Progenitor cell of endocrine pancreas (in vitro differentiated cells): ENCODE measurements around the gene PARP4. TPM values are rescaled to one million over a fixed set of nuclear protein-coding genes. Genes with fewer than 3 reads are reported as not detected.
"Not testable (repeated sequence)": the region's sequence is repeated elsewhere in the genome, so short reads cannot be mapped to it uniquely, and the experiment has no call there.

Experiments used
- DNase-seq: peaks from one replicate; pipeline ENCODE4 v3.0.0; 2021; ENCODE audit warnings: low spot score; ENCODE audit not compliant: unreplicated experiment
- H3K27ac Mint-ChIP-seq: 2 replicates; pipeline ENCODE4 v1.8.0; 2021; ENCODE audit warnings: mild to moderate bottlenecking, moderate library complexity, mixed read lengths
- H3K27me3 Mint-ChIP-seq: 2 replicates; pipeline ENCODE4 v1.8.0; 2021; ENCODE audit warnings: mixed read lengths
- H3K36me3 Mint-ChIP-seq: 2 replicates; pipeline ENCODE4 v1.8.0; 2022; ENCODE audit warnings: mixed read lengths; ENCODE audit not compliant: insufficient read depth
- H3K4me1 Mint-ChIP-seq: 2 replicates; pipeline ENCODE4 v1.8.0; 2021; ENCODE audit warnings: low read depth, mixed read lengths
- H3K4me3 Mint-ChIP-seq: 2 replicates; pipeline ENCODE4 v1.8.0; 2021; ENCODE audit warnings: low read depth, mild to moderate bottlenecking, moderate library complexity, mixed read lengths
- H3K9me3 Mint-ChIP-seq: 2 replicates; pipeline ENCODE4 v1.8.0; 2021; ENCODE audit warnings: low read depth, mixed read lengths
- CTCF ChIP-seq: fragments of 200-600 bp; sonication (generic); IDR thresholded peaks from one replicate; pipeline ENCODE4 v1.5.0; 2021; ENCODE audit warnings: antibody characterized with exemption, mild to moderate bottlenecking; ENCODE audit not compliant: unreplicated experiment
- long read RNA-seq: library from polyadenylated mRNA; unstranded; transcript quantifications from one replicate; pipeline ENCODE4 v2.0.0, GENCODE V29; 2020
- total RNA-seq: library from RNA; stranded (reverse); gene quantifications from 2 replicates; pipeline ENCODE4 v1.2.1, GENCODE V29; 2021

The PARP4 gene
- total RNA-seq = 47.3 and 48.9 TPM in 2 replicates
- long read RNA-seq, partial matches to known transcripts = 92 of 107 reads
- long read RNA-seq, other reads (novel, unspliced or antisense) = 15 of 107 reads

GRCh38 chr13:24512197-24512907, at the start of gene PARP4:
PARP4 (minus strand) TSS chr13:24512778; CDS start chr13:24503776, 9,002 bp downstream.
- peak; percentile 60 for DNase-seq
- Mint-ChIP-seq H3K4me3 (peak within 1 kb of the TSS; percentile 91), H3K27ac (peak within 1 kb of the TSS; percentile 90), H3K9me3 (peaks cover 6% of the 10 kb centered on the region), H3K27me3 (peaks cover 6% of the 10 kb centered on the region), H3K36me3 (peaks cover 7% of the 10 kb centered on the region), H3K4me1 (peaks cover 19% of the 10 kb centered on the region)
- TF ChIP-seq CTCF = peak; percentile 27

DNA sequence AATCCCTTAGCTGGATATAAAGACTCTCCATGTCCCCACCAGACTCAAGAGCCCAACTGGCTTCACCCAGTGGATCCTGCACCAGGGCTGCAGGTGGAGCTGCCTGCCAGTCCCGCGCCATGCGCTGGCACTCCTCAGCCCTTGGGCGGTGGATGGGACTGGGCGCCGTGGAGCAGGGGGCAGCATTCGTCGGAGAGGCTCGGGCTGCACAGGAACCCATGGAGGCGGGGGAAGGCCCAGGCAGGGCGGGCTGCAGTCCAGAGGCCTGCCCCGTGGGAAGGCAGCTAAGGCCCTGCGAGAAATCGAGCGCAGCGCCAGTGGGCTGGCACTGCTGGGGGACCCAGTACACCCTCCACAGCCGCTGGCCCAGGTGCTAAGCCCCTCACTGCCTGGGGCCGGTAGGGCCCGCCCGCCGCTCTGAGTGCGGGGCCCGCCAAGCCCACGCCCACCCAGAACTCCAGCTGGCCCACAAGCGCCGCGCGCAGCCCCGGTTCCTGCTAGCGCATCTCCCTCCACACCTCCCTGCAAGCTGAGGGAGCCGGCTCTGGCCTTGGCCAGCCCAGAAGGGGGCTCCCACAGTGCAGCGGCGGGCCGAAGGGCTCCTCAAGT, 48.1 kb upstream of the PARP4 start:
- not testable (repeated sequence) for H3K36me3 Mint-ChIP-seq, H3K9me3 Mint-ChIP-seq, H3K4me3 Mint-ChIP-seq, H3K4me1 Mint-ChIP-seq, H3K27ac Mint-ChIP-seq, DNase-seq
- peaks cover 15% of the 10 kb centered on the region for H3K27me3 Mint-ChIP-seq

- not testable (repeated sequence) for H3K4me3 Mint-ChIP-seq
These were observed 47.0 kb upstream of the PARP4 start for GRCh38 chr13:24559431-24560218.

DNA sequence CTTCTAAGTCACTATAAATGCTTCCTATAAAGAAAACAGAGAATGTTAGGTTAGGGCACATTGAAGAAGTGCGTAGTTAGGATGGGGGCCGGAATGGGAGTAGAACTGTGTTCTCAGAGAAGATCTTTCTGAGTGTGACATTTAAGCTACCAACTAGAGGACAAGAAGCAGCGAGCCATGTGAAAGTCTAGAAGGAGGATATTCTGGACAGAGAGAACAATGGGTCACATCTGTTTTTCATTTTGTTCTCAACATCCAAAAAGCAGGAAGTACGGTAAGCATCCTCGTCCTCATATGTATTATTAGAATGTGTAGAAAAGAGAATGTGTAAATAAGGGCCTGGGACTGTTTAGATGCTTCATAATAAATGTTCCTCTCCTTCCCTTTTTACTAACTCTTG, 44.5 kb upstream of the PARP4 start:
- H3K4me3 Mint-ChIP-seq = no peak overlapping the region
- no peaks in the 10 kb centered on the region for H3K36me3 Mint-ChIP-seq
- DNase-seq = no peak
- TF ChIP-seq CTCF = no peak
- no peaks in the 10 kb centered on the region for H3K4me1 Mint-ChIP-seq
- peaks cover 16% of the 10 kb centered on the region for H3K27me3 Mint-ChIP-seq
- peaks cover 10% of the 10 kb centered on the region for H3K9me3 Mint-ChIP-seq
- H3K27ac Mint-ChIP-seq = no peak overlapping the region

More at GRCh38 chr13:24559431-24560218, 47.0 kb upstream of the PARP4 start:
- DNase-seq, H3K27ac Mint-ChIP-seq, H3K9me3 Mint-ChIP-seq, H3K36me3 Mint-ChIP-seq, H3K4me1 Mint-ChIP-seq: not testable (repeated sequence)
- peaks cover 13% of the 10 kb centered on the region for H3K27me3 Mint-ChIP-seq

DNA sequence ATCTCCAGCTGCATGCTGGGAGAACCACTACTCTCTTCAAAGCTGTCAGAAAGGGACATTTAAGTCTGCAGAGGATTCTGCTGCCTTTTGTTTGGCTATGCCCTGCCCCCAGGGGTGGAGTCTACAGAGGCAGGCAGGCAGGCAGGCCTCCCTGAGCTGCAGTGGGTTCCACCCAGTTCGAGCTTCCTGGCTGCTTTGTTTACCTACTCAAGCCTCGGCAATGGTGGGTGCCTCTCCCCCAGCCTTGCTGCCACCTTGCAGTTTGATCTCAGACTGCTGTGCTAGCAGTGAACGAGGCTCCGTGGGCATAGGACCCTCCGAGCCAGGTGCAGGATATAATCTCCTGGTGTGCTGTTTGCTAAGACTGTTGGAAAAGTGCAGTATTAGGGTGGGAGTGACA, 41.3 kb upstream of the PARP4 start:
- H3K4me1 Mint-ChIP-seq, H3K27ac Mint-ChIP-seq, H3K9me3 Mint-ChIP-seq, DNase-seq, H3K4me3 Mint-ChIP-seq, H3K36me3 Mint-ChIP-seq: not testable (repeated sequence)
- H3K27me3 Mint-ChIP-seq = peaks cover 12% of the 10 kb centered on the region

DNA sequence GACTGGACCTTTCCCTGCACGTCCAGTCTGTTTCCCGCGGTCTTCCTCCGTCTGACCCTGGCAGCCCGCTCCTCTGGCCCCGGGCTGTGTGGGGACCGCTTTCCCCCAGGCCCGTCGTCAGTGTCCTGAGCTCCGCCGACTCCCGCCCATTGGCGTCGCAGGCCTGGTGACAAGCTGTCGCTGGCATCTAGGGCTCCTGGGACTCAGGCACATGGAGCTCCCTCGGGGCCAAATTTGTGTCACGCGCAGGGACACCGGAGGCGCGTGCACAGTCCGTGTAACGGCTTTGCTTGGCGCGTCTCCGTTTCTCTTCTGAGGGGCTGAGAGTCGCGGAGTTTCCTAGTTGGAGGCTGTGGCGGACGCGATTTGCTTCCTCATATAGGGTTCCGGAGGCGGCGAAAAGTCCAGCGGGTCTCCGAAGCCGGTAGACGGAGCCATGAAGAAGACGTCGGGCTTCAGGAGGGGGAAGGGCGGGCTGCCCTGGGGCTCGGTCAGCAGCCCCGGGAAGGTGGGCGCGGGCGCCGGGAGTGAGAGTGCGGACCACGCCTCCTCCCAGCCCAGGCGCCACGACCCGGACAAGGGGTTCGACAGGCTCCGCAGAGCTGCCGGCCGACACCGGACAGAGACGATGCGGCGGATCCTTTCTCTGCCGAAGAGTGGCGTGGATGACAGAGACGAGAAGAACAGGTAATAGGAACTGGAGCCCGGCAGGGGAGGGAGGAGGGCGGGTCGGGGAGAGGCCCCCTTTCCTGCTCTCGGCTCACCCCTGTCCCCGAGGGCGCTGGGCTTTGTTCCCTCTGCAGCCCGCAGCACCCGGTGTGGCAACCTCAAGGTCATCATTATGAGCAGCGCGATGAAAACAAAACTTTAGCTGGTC, 29.1 kb upstream of the PARP4 start:
- H3K27ac Mint-ChIP-seq, H3K9me3 Mint-ChIP-seq, H3K4me1 Mint-ChIP-seq, DNase-seq, H3K36me3 Mint-ChIP-seq: not testable (repeated sequence)
- H3K4me3 Mint-ChIP-seq = peak overlapping the region; percentile 69
- peaks cover 66% of the 10 kb centered on the region for H3K27me3 Mint-ChIP-seq

- H3K4me3 Mint-ChIP-seq = no peak overlapping the region
- TF ChIP-seq CTCF = no peak
These were observed 28.5 kb upstream of the PARP4 start for GRCh38 chr13:24541127-24541475.

More at GRCh38 chr13:24541127-24541475, 28.5 kb upstream of the PARP4 start:
- peaks cover 63% of the 10 kb centered on the region for H3K27me3 Mint-ChIP-seq
- no peak for DNase-seq
- H3K36me3 Mint-ChIP-seq = no peaks in the 10 kb centered on the region
- H3K27ac Mint-ChIP-seq = no peak overlapping the region
- peaks cover 3% of the 10 kb centered on the region for H3K9me3 Mint-ChIP-seq
- peaks cover 2% of the 10 kb centered on the region for H3K4me1 Mint-ChIP-seq
